GM12891 (cell line): ENCODE data around the gene RAB9B.

Experiments used
- POLR2A ChIP-seq: IDR thresholded peaks from 2 replicates; pipeline ENCODE4 v1.6.1; 2011; ENCODE audit warnings: low read depth, low read length, control low read depth
- POLR2AphosphoS5 ChIP-seq: IDR thresholded peaks from 2 replicates; pipeline ENCODE4 v1.6.1; 2011; ENCODE audit warnings: low read depth, low read length, control low read depth
- TAF1 ChIP-seq: IDR thresholded peaks from 2 replicates; pipeline ENCODE4 v1.6.1; 2011; ENCODE audit warnings: low read depth, low read length, control low read depth

GRCh38 chrX:103830848-103831247, 1.2 kb downstream of the RAB9B start:
- TF ChIP-seq POLR2A: no peak
- TF ChIP-seq TAF1: no peak
- no peak for TF ChIP-seq POLR2AphosphoS5
